OCI-LY7 (cell line): ENCODE data around the gene PROSER2. TPM values are rescaled to one million over a fixed set of nuclear protein-coding genes. Genes with fewer than 3 reads are reported as not detected.

Experiments
- BruUV-seq: library from RNA; stranded (reverse); fragments of 400-500 nt; replicated peaks from 2 replicates; lab custom pipeline; 2021; lab: Mats Ljungman, UMichigan
- CTCF ChIA-PET: fragments of 300-600 bp; sonication (Branson Sonifier 250); formaldehyde crosslinking; loops from one replicate; lab custom pipeline; 2022; ENCODE audit warnings: antibody characterized with exemption; ENCODE audit not compliant: unreplicated experiment; lab: Charles Lee
- POLR2A ChIA-PET: fragments of 300-600 bp; sonication (Branson Sonifier 250); formaldehyde crosslinking; loops from one replicate; lab custom pipeline; 2022; ENCODE audit warnings: antibody characterized with exemption; lab: Charles Lee
- DNase-seq: peaks from one replicate; pipeline ENCODE4 v3.0.0-alpha.2; 2015; ENCODE audit warnings: low spot score
- H2AFZ ChIP-seq: fragments of 200-600 bp; sonication (generic), shearing (Covaris generic); 2 replicates; pipeline ENCODE4 v1.6.1; 2014; ENCODE audit warnings: mild to moderate bottlenecking, antibody characterized with exemption, low read length, moderate library complexity
- H3K27ac ChIP-seq: fragments of 200-600 bp; sonication (generic); 2 replicates; pipeline ENCODE4 v1.5.1; 2014; ENCODE audit warnings: mixed run types, low read depth, mild to moderate bottlenecking, moderate library complexity, low read length, inconsistent platforms; ENCODE audit not compliant: poor library complexity, severe bottlenecking
- H3K36me3 ChIP-seq: fragments of 200-600 bp; sonication (generic); 2 replicates; pipeline ENCODE4 v1.6.1; 2014; ENCODE audit warnings: mild to moderate bottlenecking, antibody characterized with exemption, low read length, moderate library complexity, mixed read lengths; ENCODE audit not compliant: insufficient read depth
- H3K4me1 ChIP-seq: fragments of 200-600 bp; sonication (generic); 2 replicates; pipeline ENCODE4 v1.5.1; 2014; ENCODE audit warnings: mild to moderate bottlenecking, low read length; ENCODE audit not compliant: insufficient read depth, poor library complexity, severe bottlenecking
- H3K4me2 ChIP-seq: fragments of 200-600 bp; sonication (generic); 2 replicates; pipeline ENCODE4 v1.6.1; 2014; ENCODE audit warnings: mild to moderate bottlenecking, low read length
- H3K4me3 ChIP-seq: fragments of 200-600 bp; sonication (generic); 2 replicates; pipeline ENCODE4 v1.5.1; 2014; ENCODE audit warnings: mild to moderate bottlenecking, low read depth, low read length; ENCODE audit not compliant: poor library complexity, severe bottlenecking
- H3K79me2 ChIP-seq: fragments of 200-600 bp; sonication (generic); 2 replicates; pipeline ENCODE4 v1.6.1; 2016; ENCODE audit warnings: low read depth, mild to moderate bottlenecking, low read length, moderate library complexity, mixed read lengths; ENCODE audit not compliant: insufficient read depth
- H3K9me2 ChIP-seq: fragments of 200-600 bp; sonication (generic); 2 replicates; pipeline ENCODE4 v1.6.1; 2016; ENCODE audit warnings: mild to moderate bottlenecking, low read length, mixed read lengths; ENCODE audit not compliant: insufficient read depth
- H3K9me3 ChIP-seq: fragments of 200-600 bp; sonication (generic); 2 replicates; pipeline ENCODE4 v1.6.1; 2014; ENCODE audit warnings: mild to moderate bottlenecking, mixed run types, low read length, mixed read lengths
- H4K20me1 ChIP-seq: fragments of 200-600 bp; sonication (generic); 2 replicates; pipeline ENCODE4 v1.6.1; 2014; ENCODE audit warnings: mild to moderate bottlenecking, antibody characterized with exemption, low read length, moderate library complexity, mixed read lengths; ENCODE audit not compliant: insufficient read depth
- CTCF ChIP-seq: fragments of 200-600 bp; sonication (generic); conservative IDR thresholded peaks from 2 replicates; pipeline ENCODE4 v1.5.1; 2014; ENCODE audit warnings: mild to moderate bottlenecking, antibody characterized with exemption, low read length, moderate library complexity, mixed read lengths
- EZH2phosphoT487 ChIP-seq: fragments of 200-600 bp; sonication (generic); IDR thresholded peaks from 2 replicates; pipeline ENCODE4 v1.6.1; 2018; ENCODE audit warnings: low read depth, borderline replicate concordance, mild to moderate bottlenecking, mixed run types, antibody characterized with exemption, low read length, moderate library complexity, mixed read lengths
- intact Hi-C: fragments of 100-400 bp; cut with micrococcal nuclease; formaldehyde crosslinking; loops from one replicate; pipeline ENCODE4 v1.10.0; 2022; ENCODE audit not compliant: unreplicated experiment
- total RNA-seq, 2 experiments: library from RNA; depleted of rRNA in 1 of 2; stranded (reverse); fragments of >200 nt in 1 of 2; shearing (Covaris generic) in 1 of 2; gene quantifications; 2 replicates each; pipeline ENCODE4 v1.2.3, GENCODE V29; 2014 to 2022

Gene PROSER2
- total RNA-seq, 2 experiments from 2014 or later: not detected

DNA sequence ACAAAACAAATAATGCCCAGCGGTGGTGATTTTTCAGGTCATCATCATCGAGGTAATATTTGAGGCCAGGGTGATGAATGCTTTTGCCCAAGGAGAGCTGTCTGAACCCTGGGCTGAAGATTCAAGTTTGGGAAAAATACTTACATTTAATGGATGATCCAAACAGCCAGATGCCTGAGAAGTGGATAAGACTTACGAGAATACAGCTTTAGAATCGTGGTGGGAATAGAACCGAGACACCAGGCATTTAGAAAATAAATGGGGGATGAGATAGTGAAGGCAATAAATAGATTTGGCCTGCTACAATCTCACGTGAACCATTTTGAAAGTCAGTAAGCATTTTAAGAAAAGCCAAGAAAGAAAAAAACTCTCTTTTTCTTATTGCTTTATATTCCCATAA lies 12.2 kb upstream of the PROSER2 start:
- H3K4me2 ChIP-seq: no peak overlapping the region
- no peaks in the 10 kb centered on the region for H3K36me3 ChIP-seq
- BruUV-seq: no TSS peak
- H3K4me3 ChIP-seq: no peak overlapping the region
- H3K9me3 ChIP-seq: no peaks in the 10 kb centered on the region
- H3K79me2 ChIP-seq: no peaks in the 10 kb centered on the region
- TF ChIP-seq EZH2phosphoT487 (no peak), CTCF (no peak)
- no peaks in the 10 kb centered on the region for H3K9me2 ChIP-seq
- intact Hi-C loops: no loop called here
- H4K20me1 ChIP-seq: no peaks in the 10 kb centered on the region
- no peak overlapping the region for H3K27ac ChIP-seq
- DNase-seq: no peak
- ChIA-PET CTCF (no interaction called here), POLR2A (no interaction called here)
- no peaks in the 10 kb centered on the region for H3K4me1 ChIP-seq
- H2AFZ ChIP-seq: no peak overlapping the region

DNA sequence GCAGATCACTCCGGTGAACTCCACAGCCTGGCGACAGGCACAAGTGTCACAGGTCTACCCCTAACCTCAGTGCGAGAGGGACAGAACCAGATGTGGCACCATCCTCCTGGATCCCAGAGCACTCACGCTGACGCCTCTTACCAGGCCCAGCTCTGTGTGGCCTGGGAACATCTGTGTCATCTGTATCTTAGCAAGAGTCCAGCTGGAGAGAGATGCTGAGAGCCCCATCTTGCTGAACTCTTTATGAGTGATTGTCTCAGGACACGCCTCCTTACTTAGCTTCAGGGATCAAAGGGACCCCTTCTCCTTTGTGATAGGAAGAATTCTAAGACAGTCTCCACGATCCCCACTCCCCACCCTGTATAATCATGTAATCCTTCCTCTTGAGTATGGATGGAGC lies 10.0 kb upstream of the PROSER2 start:
- BruUV-seq: no TSS peak
- H3K4me2 ChIP-seq: no peak overlapping the region
- no peak for TF ChIP-seq CTCF
- TF ChIP-seq EZH2phosphoT487: no peak
- no peaks in the 10 kb centered on the region for H4K20me1 ChIP-seq
- no peaks in the 10 kb centered on the region for H3K79me2 ChIP-seq
- ChIA-PET CTCF (no interaction called here), POLR2A (interaction anchor here (0.5 to 0.6 kb wide), 2 partner anchors 15 to 569 kb away, joined by 3 to 5 read pairs; no protein-coding TSS in a partner anchor)
- no peak for DNase-seq
- H3K27ac ChIP-seq: no peak overlapping the region
- H2AFZ ChIP-seq: no peak overlapping the region
- H3K9me2 ChIP-seq: no peaks in the 10 kb centered on the region
- H3K9me3 ChIP-seq: no peaks in the 10 kb centered on the region
- no peak overlapping the region for H3K4me3 ChIP-seq
- no peaks in the 10 kb centered on the region for H3K4me1 ChIP-seq
- intact Hi-C loops: no loop called here
- no peaks in the 10 kb centered on the region for H3K36me3 ChIP-seq

DNA sequence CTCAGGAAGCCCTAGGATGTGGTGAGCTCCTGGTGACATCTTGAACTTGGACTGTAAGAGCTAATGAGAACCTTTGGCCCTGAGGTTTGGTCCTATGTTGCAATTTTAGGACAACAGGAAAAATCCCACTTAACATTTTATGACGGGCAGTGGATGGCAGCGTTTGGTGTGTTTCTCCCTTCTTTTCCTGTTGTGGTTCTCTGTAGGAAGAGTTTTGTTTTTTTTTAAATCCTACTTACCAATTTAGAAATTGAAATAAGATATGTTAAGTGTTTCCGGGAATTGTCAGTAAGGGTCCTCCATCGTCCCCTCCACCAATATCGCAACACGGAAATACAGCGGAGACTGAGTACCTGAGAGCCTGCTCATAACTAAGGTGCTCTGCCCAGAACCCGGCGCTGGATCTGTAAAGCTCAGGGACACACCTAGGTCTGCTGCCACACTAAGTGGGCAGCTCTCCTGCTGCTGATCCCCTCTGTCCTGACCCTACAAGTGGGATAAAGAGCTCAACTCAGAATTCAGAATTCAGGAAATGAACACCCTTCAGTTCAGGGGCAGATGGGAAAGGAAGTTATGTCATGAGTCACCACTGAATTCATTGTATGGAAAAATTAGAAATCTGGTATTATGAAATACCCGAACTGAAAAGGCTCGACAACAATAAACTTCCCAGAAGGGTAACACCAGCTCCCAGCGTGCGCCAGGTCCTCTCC lies 9.1 kb upstream of the PROSER2 start:
- Histone ChIP-seq H3K4me3 (no peak overlapping the region), H3K4me1 (no peaks in the 10 kb centered on the region), H3K9me2 (no peaks in the 10 kb centered on the region), H3K4me2 (no peak overlapping the region), H3K27ac (no peak overlapping the region), H3K9me3 (no peaks in the 10 kb centered on the region), H3K36me3 (no peaks in the 10 kb centered on the region), H2AFZ (no peak overlapping the region), H4K20me1 (no peaks in the 10 kb centered on the region), H3K79me2 (no peaks in the 10 kb centered on the region)
- POLR2A ChIA-PET: interaction anchor here (0.5 to 0.6 kb wide), 3 partner anchors 14 to 569 kb away, joined by 3 to 6 read pairs (median 5); no protein-coding TSS in a partner anchor
- intact Hi-C loops: no loop called here
- TF ChIP-seq EZH2phosphoT487 (no peak), CTCF (no peak)
- CTCF ChIA-PET: no interaction called here
- no peak for DNase-seq
- BruUV-seq: no TSS peak
